NAMALWA (cell line): ENCODE results near the gene PLEKHA4.
A peak's percentile ranks its signal among the peaks of the same experiment; 100 is the strongest.

Experiments used
- DNase-seq: peaks from one replicate; pipeline ENCODE4 v3.0.0-alpha.2; 2015; ENCODE audit warnings: low spot score

PLEKHA4 gene

DNA sequence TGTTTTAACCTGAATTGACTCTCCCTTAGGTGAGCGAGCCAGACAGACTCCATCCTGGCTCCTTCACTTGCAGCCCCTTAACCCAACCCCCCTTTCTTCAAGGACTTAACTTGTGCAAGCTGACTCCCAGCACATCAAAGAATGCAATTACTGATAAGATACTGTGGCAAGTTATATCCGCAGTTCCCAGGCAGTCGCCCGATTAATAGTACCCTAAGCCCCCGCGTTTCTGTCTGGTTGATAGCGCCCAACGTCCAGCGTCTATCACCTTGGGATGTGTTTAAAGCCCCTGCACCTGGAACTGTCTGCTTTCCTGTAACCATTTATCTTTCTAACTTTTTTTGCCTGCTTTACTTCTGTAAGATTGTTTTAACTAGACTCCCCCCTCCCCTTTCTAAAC, 38.3 kb downstream of the PLEKHA4 start:
- DNase-seq, result no peak

DNA sequence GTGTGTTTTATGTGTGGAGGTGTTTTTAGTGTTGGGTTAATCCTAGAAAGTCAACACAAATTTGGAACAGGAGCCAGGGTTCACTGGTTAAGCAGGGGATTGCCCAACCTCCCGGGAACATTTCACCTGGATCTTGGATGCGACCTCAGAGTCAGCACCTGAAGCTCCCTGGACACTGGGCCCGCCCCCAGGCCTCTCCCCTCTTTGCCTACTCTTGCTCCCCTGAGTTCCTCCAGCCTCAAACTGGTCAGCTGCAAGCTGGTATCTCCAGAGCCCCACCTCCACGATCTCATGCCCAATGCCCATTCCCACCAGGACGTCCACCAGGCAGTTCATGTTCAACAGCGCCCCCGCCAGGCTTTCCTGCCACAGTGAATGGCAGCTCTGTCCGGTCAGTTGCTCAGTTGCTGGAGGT, 41.8 kb downstream of the PLEKHA4 start:
- no peak for DNase-seq

DNA sequence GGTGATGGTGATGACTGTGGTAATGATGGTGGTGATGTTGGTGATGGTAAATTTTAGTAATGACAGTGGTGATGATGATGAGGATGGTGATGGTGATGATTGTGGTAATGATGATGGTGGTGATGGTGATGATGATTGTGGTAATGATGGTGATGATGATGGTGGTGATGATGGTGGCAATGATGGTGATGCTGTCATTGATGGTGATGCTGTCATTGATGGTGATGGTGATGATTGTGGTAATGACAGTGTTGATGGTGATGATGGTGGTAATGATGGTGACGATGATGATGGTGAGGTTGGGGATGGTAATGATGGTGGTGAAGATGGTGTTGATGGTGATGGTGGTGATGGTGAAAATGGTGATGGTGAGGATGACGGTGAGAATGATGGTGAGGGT, 45.9 kb downstream of the PLEKHA4 start:
- no peak for DNase-seq

DNA sequence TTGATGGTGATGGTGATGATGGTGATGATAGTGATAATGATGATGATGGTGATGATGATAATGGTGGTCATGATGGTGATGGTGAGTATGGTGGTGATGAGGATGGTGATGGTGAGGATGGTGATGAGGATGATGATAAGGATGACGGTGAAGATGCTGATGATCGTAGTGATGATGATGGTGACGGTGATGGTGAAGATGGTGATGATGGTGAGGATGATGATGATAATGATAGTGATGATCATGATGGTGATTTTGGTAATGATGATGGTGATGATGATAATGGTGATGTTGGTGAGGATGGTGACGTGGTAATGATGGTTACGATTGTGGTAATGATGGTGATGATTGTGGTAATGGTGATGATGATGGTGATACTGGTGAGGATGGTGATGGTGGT, 46.8 kb downstream of the PLEKHA4 start:
- DNase-seq, result no peak

DNA sequence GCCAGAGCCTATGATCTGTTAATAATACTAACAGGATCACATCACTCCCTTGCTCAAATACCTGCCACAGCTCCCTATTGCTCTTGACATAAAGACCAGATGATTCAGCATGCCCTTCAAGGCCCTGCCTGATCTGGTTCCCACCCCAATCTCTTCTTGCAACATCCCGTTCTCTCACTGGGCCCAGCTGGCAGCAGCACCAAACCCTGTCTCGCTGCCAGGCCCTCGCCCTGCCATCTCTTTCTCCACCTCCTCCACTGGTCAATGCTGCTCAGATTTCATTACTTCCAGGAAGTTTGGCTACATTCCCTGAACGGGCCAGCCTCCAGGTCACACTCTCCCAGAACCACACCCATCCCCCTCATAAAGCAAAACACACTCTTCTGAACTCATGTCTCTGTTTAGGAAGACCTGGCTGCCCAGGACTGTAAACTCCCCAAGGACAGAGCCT, 49.0 kb downstream of the PLEKHA4 start:
- DNase-seq, result no peak

DNA sequence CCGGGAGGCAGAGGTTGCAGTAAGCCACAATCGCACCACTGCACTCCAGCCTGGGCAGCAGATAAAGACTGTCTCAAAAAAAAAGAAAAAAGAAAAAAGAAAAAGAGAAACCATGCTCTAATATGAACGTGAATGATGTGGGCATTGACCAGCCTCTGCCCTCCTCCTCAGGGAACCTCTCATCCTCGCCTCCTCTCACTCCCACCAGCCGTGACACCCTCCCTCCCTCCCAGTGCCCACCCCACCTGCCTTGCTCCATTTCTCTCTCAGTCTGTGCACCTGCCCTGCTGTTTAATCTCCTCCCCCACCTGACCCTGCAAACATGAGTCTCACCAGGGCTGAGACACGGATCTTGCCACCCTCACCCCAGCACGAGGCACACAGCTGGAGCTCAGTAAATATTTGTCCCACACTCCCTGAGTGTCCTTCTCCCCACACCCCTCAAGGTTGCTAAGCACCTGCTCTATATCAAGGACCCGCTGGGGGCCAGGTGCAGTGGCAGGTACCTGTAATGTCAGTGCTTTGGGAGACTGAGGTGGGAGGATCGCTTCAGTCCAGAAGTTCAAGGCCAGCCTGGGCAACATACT, 50.1 kb downstream of the PLEKHA4 start:
- DNase-seq, result no peak

DNA sequence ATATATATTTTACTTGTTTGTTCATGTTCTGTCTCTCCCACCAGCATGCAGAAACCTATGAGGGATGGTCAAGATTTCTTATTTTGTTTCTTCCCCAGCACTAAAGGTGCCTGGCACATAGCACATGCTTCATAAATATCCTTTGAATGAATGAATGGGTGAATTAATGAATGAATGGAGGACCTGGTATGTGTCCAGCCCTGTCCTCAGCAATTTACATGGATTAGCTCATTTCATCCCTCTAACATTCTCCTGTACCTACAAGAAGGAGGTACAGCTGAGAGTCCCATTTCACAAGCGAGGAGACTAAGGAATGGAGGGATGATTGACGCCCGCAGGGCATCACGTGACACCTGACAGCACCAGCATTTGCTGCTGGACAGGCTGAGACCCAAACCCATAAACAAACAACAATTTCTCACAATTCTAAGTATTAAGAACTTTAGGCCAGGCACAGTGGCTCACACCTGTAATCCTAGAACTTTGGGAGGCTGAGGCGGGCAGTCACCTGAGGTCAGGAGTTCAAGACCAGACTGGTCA, 50.8 kb downstream of the PLEKHA4 start:
- DNase-seq, result no peak

DNA sequence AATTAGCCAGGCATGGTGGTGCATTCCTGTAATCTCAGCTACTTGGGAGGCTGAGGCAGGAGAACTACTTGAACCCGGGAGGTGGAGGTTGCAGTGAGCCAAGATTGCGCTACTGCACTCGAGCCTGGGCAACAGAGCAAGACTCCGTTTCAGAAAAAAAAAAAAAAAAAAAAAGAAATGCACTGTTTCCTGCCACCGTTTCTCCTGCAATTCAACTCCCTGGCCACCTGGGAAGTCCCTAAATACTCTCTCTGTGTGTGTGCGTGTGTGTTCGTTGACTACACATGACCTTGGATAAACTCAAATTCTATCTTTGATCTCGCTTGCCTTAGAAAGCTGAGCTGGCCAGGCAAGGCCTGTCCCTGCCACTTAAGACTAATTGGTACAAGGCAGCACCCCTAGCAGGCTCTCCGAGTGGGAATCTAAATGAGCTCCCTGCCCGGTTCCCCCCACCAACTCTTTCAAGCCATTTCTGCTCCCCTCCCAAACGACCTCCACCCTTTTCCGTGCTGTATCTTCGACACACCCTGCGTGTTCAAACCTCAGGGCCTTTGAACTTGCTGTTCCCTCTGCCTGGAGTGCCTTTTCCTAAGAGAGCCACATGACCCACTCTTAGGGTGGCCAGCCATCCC, 52.4 kb downstream of the PLEKHA4 start:
- peak; percentile 52 for DNase-seq

DNA sequence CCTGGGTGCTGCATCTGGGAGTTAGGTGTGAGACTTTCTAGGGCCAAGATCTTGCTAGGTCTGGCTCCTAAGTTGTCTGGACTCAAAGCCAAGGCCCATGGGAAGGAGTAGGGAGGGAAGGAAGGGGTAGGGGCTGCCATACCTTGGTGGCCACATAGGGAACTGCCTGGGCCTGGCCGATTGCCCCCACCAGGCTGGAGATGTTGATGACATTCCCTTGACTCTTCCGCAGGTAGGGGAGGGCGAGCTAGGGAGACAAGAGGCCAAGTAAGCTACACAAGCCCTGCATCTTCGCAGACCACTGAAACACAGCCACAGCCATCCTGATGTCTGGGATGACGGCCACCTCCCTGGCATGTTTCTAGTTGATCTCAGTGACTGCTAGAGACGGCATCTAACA, 53.5 kb downstream of the PLEKHA4 start:
- no peak for DNase-seq

DNA sequence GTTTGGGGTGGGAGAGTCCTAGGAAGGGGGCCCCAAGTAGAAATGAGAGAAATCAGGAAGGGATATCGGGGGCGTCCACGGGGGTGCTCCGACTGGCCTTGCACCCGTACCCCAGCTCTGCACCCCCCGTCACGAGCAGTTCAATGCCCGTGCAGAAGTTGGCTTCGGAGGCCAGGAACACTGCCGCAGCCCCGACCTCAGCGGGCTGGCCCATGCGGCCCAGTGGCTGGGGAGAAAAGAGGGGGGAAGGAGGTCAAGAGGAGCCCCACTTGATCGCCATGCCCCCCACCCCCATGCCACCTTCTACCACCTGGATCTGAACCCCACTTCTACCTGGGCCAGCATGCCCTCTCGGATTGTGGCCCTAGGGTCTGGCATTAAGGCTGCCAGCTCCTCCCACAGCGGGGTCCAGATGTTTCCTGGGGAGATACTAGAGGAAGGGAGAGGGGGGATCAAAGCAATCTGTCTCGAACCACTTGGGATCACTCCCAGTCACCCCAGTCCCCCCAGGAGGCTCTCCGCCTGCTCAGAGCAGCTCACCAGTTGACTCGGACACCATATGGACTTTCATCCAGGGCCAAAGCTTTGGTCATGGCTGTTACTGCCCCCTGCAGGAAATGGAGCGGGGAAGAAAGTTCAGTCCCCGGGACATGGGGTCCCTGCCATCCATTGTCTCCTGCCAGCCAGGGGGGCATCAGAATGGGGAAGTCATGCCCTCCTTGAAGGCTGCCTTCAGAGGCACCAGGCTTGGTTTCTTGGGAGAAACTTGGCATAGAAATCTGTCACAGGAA, 55.1 kb downstream of the PLEKHA4 start:
- DNase-seq, result no peak

DNA sequence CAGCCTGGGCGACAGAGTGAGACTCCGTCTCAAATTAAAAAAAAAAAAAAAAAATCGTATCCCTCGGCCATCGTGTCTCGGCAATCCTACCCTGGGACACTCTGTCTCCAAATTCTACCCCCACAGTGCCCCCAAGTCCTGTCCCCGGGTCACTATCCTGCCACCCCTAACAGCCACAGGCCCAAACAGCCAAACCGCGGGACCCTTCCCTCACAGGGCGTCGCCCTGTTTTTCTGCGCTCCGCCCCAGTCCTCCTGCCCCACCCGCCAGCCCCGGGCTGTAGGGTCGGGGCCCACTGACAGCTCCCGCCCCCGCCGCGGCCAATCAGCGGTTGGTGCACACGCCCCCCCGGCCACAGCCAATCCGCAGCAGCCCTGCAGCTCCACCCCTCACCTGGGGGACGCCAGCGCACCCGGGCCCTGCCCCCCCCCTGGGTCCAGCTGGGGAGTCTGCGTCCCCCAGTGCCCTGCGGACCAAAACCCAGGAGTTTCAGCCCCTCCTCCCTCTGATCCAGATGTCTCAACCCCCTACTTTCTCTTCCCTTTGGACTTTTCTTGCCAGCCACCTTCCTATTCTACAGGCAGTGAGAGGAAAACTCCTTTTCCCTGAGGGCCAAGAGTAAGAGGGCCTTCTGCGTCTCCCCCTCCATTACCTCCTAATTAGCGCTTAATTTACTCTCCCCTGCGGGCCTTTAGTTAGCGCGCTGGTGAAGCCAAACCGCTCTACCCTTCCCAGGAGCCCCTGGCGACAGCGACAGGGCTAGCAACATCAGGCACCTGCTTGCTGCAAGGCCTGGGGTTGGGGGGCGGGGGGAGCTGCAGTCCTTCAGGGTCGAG, 56.1 kb downstream of the PLEKHA4 start:
- DNase-seq, result peak; percentile 87

DNA sequence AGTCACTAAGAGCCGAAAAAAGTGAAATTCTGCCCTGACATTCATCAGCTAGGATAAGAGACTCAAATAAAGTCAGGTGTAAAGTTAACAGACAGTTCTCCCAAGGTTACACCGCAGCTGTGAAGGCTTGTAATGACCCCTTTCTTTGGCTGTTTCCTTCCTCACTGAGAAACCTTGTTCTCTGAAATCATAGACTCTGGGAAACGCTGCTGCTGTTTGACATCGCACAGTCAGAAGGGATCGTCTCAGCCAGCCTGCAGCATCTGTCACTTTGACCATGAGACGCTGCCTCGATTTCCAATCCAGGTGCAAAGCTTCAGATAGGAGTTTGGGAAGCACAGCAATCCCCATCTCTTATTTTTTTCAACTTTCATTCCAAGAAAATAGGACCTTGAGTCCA, 58.3 kb downstream of the PLEKHA4 start:
- DNase-seq, result peak; percentile 52

DNA sequence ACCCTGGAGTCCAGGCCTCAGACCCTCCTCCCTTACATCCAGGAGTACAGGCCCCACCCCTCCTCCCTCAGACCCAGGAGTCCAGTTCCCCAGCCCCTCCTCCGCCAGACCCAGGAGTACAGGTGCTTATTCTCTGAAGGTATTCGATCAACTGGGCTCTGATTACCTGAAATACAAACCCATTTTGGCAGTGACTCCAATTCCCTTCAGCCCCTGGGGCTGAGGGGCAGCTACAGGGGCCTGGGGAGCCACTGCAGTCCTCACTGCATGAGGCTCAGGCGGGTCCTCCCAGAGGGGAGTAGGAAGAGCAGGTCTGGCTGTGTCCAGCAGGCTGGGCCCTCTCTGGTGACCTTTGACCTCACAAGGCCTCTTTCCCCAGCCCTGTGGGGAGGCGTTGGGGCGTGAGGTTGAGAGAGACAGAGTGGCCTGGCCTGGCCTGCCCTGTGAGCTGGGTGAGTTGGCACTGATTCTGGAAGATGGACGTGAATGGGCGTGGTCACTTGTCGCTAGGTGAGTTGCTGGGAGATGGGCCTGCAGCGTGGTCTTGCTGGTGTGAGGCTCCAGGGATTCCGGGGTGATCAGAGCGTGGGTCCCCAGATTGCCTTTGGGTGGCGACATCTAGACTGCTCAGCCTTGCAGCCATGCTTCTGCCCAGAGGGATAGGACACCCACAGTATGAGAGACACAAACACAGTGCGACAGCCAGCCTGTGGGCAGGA, 60.7 kb downstream of the PLEKHA4 start:
- no peak for DNase-seq

DNA sequence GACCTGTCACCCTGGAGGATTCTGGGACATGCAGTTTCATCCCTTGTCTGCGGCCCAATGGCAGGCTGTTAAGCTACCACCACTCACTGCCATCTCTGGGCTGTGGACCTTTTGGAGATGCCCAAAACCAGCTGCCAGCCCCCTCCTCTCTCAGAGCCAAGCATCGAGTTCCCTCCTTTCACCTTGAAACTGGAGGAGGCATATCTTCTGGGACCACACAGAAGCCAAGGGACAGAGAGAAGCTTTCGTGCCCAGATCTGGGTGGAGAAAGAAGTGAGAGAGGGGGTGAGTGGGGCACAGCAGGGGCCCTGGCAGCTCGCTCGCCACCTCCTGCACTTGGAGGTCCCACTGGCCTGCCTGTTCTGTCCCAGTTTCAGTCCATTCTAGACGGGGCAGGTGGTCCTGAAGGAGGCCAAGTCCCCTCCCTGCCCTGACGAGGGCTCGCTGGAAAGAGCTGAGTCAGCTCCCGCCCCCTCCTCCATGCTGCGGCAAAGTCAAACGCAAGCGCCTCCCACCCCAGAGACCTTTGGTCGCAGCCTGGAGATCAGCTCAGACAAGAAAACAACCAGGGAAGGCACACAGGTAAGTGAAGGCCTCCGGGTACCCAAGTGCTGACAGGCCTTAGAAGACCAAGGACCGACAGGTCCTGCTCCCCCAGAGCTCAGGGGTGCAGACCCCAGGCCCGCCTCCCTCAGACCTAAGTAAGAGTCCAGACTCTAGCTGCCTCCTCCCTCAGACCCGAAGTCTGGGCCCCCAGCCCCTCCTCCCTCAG, 61.4 kb downstream of the PLEKHA4 start:
- DNase-seq, result no peak

DNA sequence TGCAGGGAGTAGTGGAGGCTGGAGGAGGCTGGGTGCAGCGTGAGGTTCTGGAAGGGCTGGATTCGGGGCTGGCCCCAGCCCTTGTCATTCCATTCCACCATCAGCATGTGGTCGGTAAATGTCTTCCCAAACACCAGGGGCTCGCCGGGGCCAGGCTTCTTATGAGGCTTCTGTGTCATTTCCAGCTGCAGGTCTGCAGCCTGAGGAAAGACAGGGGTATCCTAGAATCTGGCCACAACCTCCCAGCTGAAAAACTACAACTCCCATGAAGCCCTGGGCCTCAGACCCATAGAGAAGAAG, 61.9 kb downstream of the PLEKHA4 start:
- DNase-seq, result peak; percentile 75

DNA sequence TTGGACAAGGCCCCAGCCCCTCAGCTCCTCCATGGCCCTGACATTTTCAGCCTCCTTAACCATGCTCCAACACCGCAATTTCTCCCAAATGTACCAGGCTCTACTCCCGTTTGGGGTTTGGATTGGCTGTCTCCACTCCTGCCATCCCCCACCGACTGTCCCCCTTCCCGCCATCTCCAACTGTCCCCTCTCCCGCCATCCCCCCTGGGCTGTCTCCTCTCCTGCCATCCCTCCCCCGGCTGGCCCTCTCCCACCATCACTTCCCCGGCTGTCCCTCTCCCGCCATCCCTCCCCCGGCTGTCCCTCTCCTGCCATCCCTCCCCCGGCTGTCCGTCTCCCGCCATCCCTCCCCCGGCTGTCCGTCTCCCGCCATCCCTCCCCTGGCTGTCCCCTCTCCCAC, 63.0 kb downstream of the PLEKHA4 start:
- DNase-seq, result no peak

DNA sequence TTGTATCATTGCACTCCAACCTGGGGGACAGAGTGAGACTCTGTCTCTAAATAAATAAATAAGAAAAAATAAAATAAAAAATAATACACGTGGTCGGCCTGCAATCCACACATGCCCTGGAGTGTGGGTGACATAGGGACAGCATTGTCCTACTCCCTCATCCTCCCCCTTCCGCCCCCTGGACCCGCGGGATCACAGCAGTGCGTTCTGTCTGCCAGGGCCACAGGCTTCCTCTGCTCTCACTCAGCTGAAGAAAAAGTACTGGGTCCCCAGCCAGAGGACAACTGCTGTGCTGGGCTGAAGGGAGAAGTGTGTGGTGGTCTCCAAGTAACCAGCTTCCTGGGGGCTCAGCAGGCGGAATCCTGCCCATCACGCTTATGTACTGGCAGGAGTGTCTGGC, 63.9 kb downstream of the PLEKHA4 start:
- no peak for DNase-seq

DNA sequence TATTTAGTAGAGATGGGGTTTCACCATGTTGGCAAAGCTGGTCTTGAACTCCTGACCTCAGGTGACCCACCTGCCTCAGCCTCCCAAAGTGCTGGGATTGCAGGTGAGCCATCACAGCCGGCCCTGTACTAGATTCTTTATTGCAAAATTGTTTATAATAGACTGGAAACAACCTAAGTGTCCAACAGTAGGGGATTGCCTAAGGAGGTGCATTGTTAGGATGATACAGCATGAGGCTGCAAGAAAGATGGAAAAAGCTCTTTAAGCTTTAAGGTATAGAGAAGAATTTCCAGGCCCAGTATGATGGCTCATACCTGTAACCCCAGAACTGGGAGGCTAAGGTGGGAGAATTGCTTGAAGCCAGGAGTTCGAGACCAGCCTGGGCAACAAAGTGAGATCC, 65.8 kb downstream of the PLEKHA4 start:
- DNase-seq, result no peak

DNA sequence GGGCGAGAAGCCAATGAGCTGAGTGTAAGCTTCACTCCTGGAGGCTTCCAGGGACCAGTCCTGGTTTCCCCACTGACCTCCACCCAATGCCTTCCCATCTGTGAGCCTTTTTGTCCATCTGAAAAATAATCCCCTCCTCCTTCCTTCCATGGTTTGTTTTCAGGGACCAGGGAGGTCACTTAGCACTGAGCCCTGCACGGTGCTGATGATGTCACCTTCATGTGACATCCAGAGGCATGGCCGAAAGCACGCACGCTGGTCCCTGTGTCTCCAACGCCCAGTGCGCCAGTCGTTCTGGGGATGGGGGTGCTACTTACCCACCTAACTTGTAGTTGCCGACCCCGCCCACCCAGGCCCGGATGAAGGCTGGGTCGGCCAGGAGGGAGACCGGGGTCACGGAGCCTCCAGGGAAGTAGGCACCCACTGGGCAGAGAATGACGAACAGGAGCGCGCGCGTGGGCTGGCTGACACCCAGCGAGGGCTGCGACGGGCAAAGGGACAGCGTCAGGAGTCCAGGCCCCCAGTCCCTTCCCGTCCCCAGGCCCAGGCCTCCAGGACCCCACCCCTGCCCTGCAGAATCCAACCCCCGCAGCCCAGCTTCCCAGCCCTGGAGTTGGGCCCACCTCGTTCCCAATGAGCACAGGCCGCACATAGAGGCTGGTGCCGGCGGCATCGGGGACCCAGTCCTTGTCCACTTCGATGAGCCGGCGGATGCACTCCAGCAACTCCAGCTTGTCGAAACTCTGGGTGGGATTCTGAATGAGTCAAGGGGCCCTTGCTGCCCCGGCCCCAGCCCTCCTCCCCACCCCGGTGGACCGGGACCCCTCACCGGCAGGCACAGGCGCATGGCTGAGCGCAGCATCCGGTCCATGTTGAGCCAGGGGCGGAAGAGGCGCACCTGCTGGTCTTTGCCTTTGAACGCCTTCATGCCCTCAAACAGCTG, 68.8 kb downstream of the PLEKHA4 start:
- no peak for DNase-seq

DNA sequence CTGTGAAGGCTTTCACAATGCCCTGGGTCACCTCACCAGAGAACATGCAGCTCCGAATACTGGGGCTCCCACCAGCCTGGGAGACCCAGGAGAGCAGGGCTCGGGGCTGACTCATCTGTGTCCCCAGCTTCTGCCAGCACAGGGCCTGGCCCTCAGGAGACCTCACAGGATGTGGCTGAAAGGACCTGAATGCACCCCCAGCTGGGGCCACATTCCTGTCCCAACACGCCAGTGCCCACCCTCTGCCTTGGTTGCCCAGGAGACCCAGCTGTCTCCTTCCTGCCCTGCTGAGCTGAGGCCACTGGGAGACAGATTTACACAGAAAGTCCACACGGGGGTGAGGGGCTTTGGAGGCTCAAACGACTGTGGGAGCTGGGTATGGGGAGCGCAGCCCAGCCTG, 69.5 kb downstream of the PLEKHA4 start:
- no peak for DNase-seq
